ENCODE data around the gene LRRC26.

The LRRC26 gene

DNA sequence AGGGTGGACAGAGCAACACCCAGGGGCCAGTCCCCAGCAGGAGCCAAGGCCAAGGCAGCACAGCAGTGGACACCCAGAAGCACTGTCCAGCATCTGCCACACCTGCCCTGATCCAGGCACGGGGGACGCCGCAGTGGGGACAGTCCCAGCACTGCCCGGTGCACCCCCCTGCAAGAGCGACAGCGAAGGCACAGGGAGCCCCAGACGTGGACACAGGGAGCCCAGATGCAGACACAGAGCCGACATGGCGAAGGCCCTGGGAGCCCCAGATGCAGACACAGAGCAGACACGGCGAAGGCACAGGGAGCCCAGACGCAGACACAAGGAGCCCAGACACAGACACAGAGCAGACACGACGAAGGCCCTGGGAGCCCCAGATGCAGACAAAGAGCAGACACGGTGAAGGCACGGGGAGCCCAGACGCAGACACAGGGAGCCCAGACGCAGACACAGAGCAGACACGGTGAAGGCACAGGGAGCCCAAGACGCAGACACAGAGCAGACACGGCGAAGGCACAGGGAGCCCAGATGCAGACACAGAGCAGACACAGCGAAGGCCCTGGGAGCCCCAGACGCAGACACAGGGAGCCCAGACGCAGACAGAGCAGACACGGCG lies 14.2 kb upstream of the LRRC26 start:
- no peak for FAIRE-seq

DNA sequence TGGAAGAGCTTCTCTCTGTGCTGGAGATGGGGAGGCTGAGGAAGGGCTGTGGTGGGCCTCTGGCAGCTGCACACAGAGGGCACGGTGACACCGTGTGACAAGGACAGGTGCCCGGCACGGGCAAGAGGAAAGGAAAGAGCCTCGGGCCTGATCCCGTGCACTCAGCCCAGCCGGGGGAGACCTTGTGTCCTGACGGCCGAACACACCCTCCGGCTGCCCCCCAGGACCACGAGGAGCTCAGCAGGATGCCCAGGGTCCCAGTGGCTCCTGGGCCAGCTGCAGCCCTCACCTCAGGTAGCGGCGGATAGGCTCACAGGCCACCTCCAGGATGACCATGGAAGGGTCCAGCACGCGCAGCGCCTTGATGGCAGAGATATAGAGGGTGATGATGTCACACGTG lies 13.0 kb upstream of the LRRC26 start:
- FAIRE-seq, result no peak

DNA sequence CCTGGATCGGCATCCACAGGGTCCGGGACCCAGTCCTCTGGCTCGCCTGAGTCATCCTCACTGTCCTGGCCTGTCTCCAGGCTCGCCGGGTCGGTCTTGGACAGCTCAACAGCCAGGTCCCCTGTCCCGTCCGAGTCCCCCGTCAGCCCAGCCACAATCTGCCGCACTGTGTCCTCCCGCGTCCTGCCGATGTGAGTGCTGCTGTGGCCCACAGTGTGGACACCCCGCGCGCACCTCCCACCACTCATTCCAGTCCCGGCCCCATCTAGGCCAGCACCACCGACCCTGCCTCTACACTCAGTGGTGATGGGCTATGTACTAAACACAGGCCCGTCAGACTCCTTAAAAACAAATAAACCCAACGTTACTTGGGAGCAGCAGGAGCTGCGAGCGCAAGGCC lies 11.8 kb upstream of the LRRC26 start:
- no peak for FAIRE-seq

- no peak for FAIRE-seq
These were observed 10.6 kb upstream of the LRRC26 start for GRCh38 chr9:137180491-137180890.

DNA sequence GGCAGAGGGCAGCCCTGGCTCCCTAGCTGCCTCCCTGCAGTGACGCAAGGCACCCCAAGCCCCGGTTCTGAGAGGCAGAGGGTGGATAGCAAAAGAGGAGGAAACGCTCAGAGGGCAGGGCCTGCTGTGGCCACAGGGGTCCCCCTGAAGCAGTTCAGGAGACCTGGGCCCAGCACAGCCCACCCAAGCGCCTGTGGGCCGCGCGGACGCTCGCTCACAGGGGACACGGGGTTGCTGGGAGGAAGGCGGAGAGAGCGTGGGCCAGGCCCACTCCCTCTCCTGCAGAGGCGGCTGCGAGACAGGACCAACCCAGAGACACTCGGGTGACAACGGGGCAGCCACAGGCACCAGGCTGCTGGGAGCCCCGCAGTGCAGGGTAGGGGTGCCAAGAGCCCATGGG lies 9.9 kb upstream of the LRRC26 start:
- FAIRE-seq, result no peak

DNA sequence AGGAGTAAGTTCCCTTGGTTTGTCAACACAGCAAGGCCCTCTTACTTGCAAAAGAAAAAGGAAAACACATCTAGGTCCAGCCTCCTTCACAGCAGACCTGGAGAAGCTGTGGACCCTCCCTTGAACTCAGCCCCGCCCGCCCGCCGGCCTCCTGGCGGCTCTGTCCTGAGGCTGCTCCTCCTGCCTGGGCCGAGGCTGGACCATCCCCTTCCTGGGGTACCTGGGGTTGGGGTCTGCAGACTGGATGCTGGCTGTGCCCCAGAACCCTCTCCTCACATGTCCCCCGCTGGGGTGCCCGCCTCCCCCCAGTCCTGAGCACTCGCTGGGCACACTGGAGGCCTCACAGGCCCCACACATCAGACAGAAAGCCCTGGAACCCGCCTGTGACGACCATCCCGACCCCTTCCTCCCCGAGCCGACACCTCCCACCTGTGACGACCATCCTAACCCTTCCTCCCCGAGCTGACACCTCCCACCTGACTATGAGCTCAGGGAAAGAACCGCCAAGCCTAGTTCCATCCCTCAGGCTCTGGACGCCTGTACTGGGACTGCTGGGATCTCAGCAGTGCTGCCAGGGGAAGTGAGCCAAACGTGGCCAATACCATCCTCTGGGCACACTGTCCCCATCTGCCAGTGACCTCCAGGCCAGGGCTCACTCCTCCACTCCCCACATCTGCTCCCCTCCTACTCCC lies 9.2 kb upstream of the LRRC26 start:
- no peak for FAIRE-seq

DNA sequence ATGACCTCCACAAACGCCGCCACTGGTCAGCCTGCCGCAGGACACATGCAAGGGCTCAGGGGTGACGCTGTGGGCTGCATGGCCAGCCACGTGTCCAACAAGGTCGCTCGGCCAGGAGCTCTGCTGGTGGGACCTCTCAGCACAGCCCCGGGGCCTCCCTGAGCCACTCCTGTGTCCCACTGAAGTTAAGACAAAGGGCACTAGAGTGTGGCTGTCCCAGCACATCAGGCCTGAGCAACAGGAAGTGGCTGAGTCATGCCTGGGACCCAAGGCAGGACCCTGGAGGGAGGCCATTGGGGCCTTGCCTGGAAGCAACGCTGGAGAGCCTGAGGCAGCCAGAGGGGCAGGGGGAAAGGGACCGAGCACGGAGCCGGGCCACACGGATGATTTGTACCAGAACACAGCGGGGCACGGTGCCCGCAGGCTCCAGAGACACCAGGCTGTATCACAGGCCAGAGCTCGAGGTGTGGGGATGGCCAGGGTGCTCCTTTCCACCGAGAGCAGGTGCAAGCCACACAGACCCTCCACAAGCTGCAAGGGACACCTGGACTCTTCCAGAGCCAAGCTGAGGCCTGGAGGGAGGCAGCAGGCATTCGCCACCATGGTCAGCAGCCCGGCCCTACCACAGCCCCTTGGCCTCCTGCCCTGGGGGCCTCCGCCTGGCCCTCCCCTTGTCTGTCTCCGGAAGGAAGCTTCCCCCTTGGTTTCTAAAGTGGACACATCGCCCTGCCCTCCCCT lies 8.5 kb upstream of the LRRC26 start:
- FAIRE-seq, result no peak

GRCh38 chr9:137176302-137177182 lies 6.7 kb upstream of the LRRC26 start:
- FAIRE-seq, result no peak

- no peak for FAIRE-seq
These were observed 5.6 kb upstream of the LRRC26 start for GRCh38 chr9:137175345-137175961.

- no peak for FAIRE-seq
These were observed 5.0 kb upstream of the LRRC26 start for GRCh38 chr9:137174722-137175293.

DNA sequence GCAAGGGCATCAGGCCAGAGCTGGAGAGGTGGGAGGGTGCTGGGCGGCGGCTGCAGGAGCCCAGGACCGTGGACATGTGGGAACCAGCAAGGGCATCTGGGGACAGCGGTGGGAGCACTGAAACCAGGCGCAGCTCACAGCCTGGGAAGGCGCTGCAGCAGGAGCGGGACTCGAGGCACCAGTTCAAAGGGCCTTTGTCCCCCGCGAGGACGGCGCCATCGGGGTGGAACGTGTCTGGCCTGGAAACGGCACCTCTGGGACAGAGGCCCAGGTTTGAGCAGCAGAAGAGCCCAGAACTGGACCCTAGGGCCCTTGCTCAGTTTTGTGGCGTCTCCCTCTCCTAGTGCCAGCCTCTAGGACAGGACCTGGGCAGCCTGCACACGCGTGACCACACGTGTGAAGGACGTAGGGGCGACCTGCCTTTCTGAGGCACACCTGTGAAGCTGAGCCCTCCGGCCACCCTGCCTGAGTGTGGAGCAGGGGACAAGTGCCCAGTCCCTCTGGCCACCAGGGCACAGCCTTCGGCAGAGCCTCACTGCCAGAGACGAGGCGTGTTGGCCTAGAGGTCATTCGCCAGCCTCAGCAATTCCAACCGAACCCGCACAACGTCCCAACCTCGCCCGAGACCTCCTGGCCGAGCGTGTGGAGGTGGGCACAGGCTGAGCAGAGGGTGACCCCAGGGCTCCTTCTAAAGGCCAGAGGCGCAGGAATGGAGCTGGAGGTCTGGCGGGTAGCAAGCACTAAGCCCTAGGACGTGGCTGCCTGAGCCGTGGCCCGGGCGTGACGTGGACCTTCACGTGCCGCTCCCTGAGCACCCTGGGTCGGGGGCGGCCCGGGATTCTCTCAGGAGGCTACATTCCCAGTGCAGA lies 4.2 kb upstream of the LRRC26 start:
- no peak for FAIRE-seq

DNA sequence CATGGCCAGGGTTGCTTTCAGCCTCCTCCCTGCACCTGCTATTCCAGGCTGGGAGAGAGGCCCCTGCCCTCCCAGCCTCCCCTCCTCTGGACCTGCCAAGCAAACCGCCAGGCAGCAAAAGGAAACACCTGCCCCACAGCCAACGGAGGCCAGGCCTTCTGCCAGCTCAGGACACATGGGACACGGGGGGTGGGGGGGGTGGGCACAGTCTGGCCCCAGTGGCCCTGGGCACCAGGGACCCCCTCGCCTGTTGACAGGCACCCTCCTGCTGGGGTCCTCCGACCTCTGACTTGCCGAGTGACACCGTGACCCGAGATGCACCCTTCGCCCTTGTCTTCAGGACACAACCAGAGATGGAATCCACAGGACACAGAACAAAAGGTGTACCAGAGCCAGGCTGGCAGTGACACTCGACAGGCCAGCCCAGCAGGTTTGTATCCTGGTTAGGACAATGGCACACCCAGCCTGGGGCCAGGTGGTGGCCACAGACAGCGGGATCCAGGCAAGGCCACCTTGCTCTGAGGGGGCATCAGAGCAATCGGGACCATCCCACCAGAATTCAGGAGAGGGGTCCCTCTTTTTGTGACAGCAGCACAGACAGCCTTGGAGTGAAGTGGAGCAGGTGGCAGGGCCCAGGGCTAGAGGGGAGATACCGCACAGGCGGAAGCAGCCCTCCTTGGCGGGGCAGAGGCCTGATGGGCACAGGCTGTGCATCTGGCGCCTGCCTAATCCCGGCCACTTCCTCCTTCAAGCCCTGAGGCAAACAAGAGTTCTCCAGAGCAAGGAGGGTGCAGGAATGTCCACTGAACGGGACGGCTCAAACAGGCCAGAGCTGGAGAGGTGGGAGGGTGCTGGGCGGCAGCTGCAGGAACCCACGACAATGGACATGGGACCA lies 3.3 kb upstream of the LRRC26 start:
- no peak for FAIRE-seq

GRCh38 chr9:137171149-137171900 lies 1.5 kb upstream of the LRRC26 start:
- FAIRE-seq, result no peak

DNA sequence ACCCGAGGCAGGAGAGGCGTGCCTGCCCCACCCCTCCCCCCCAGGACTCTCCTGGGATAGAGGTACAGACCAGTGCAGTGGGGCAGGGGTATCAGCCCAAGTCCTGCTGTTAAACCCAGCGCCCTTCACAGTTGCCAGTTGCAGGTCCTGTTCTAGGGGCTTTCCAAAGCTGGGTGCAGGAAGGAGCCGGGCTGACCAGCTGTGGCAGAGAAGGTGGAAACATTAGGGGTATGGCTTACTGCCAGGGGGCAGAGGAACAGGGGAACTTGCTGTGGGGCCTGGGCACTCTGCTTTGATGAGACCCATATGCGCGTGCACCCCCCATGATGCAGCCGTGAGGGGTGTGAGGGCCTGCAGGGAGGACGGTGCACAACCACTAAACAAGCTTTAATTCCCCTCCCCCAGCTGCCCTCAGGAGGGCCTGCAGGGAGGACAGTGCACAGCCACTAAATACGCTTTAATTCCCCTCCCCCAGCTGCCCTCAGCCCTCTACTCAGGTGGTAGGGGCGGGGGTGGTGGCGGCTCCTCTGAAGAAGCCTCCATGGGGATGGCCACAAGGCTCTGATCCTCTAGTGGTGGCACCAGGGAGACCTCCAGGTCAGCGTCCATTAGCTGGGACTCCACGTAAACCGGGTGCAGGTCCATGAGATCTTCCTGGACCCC lies 766 bp upstream of the LRRC26 start:
- FAIRE-seq, result no peak

- FAIRE-seq, result no peak
These were observed 671 bp downstream of the LRRC26 start for GRCh38 chr9:137168904-137169856.

DNA sequence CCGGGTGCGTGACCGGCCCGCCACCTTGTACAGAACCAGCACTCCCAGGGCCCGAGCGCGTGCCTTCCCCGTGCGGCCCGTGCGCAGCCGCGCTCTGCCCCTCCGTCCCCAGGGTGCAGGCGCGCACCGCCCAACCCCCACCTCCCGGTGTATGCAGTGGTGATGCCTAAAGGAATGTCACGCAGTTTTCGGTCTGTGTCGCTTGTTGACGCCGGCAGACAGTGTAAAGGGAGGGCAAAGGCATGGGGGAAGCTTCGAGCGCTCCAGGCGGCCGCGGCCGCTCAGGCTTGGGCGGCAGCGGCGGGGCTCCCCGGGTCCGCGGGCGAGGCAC lies 1.3 kb downstream of the LRRC26 start:
- no peak for FAIRE-seq

GRCh38 chr9:137167747-137168572 lies 1.9 kb downstream of the LRRC26 start:
- FAIRE-seq, result no peak

Data from A204.1 (cell line).